K562 treated with DMSO at 1 percent for 24 hours (cell line): Measurements from ENCODE around the gene KPNB1. TPM values are rescaled to one million over a fixed set of nuclear protein-coding genes. Genes with fewer than 3 reads are reported as not detected.

Experiments used
- total RNA-seq: library from RNA; unstranded; fragments of 300-600 nt; gene quantifications from 2 replicates; pipeline ENCODE4 v1.2.3, GENCODE V29; 2022; ENCODE audit warnings: low read depth; ENCODE audit not compliant: insufficient read depth

The KPNB1 gene
- total RNA-seq: 146 and 148 TPM in 2 replicates

GRCh38 chr17:47649153-47649971, at the start of gene KPNB1:
KPNB1 (plus strand) TSS chr17:47649919; CDS start chr17:47650245, 326 bp downstream.

GRCh38 chr17:47693731-47694580, 44.2 kb downstream of the KPNB1 start, which contains the start of gene TBKBP1:
TBKBP1 (plus strand) TSS chr17:47694161; CDS start chr17:47696113, 1,952 bp downstream.

GRCh38 chr17:47733047-47733673, 83.4 kb downstream of the KPNB1 start, which contains the start of gene TBX21:
TBX21 (plus strand) TSS chr17:47733236; CDS start chr17:47733455, 219 bp downstream.

Other genes starting within 250 kb of the KPNB1 start
- 39.5 and 50.3 TPM in 2 replicates for gene NPEPPS, start 118.8 kb upstream of the KPNB1 start, total RNA-seq
- gene TBKBP1, start 44.2 kb downstream of the KPNB1 start, total RNA-seq: 10.9 and 11.2 TPM in 2 replicates
- gene TBX21, start 83.3 kb downstream of the KPNB1 start, total RNA-seq: not detected in 2 replicates
- gene OSBPL7, start 171.9 kb downstream of the KPNB1 start, total RNA-seq: 11.3 and 13.5 TPM in 2 replicates
- 87.6 and 101 TPM in 2 replicates for gene MRPL10, start 181.6 kb downstream of the KPNB1 start, total RNA-seq
- 1.0 and 1.1 TPM in 2 replicates for gene LRRC46, start 181.8 kb downstream of the KPNB1 start, total RNA-seq
- gene SCRN2, start 191.4 kb downstream of the KPNB1 start, total RNA-seq: 23.5 and 27.4 TPM in 2 replicates
- 11.8 and 14.9 TPM in 2 replicates for gene SP6, start 201.2 kb downstream of the KPNB1 start, total RNA-seq
- 19.0 and 23.9 TPM in 2 replicates for gene SP2, start 246.3 kb downstream of the KPNB1 start, total RNA-seq